Cardiac muscle cell (in vitro differentiated cells and primary cell): ENCODE measurements around the gene ZNF732. TPM values are rescaled to one million over a fixed set of nuclear protein-coding genes. Genes with fewer than 3 reads are reported as not detected.
"Not testable (repeated sequence)": the region's sequence is repeated elsewhere in the genome, so short reads cannot be mapped to it uniquely, and the experiment has no call there.

ENCODE experiments used
- DNase-seq, 2 donors: peaks; one replicate each; pipeline versions ENCODE4 v3.0.0 to v3.0.0-alpha.2; 2010 to 2017; ENCODE audit warnings: low read depth in 1 of 2, low spot score in 1 of 2
- H3K27ac ChIP-seq: fragments of 200-600 bp; sonication (generic); 2 replicates; pipeline ENCODE4 v1.5.1; 2016
- H3K27me3 ChIP-seq: fragments of 200-600 bp; sonication (generic); 2 replicates; pipeline ENCODE4 v1.6.0; 2016; ENCODE audit warnings: control low read depth
- H3K36me3 ChIP-seq: fragments of 200-600 bp; sonication (generic); 2 replicates; pipeline ENCODE4 v1.5.1; 2016; ENCODE audit warnings: control low read depth
- H3K4me1 ChIP-seq: fragments of 200-600 bp; sonication (generic); 2 replicates; pipeline ENCODE4 v1.8.1; 2017; ENCODE audit warnings: low read depth, mild to moderate bottlenecking, mixed run types
- H3K4me3 ChIP-seq: fragments of 200-600 bp; sonication (generic); 2 replicates; pipeline ENCODE4 v1.5.1; 2016; ENCODE audit warnings: mild to moderate bottlenecking
- H3K9me3 ChIP-seq: fragments of 200-600 bp; sonication (generic); 2 replicates; pipeline ENCODE4 v1.5.1; 2017; ENCODE audit warnings: low read depth, mild to moderate bottlenecking, control low read depth
- CTCF ChIP-seq: IDR thresholded peaks from 2 replicates; pipeline ENCODE4 v1.5.1; 2012; ENCODE audit warnings: low read depth, mild to moderate bottlenecking, low read length
- polyA plus RNA-seq: library from polyadenylated mRNA; unstranded; fragments of >200 nt; fragmentation: Nextera tagmentation; extraction: Ambion mirVana; gene quantifications from 2 replicates; pipeline ENCODE4 v1.2.1, GENCODE V29; 2016
- total RNA-seq: library from RNA; depleted of rRNA; stranded (reverse); fragments of >200 nt; gene quantifications from 2 replicates; pipeline ENCODE4 v1.2.3, GENCODE V29; 2016

The ZNF732 gene
- total and polyA plus RNA-seq, 2 experiments from 2014 or later: 0.81 to 2.2 TPM

GRCh38 chr4:273309-274017, 31.8 kb downstream of the ZNF732 start:
- Histone ChIP-seq H3K27ac (no peak overlapping the region), H3K36me3 (no peaks in the 10 kb centered on the region)
- no peak for DNase-seq

GRCh38 chr4:271492-272103, 33.7 kb downstream of the ZNF732 start:
- Histone ChIP-seq H3K4me1 (no peaks in the 10 kb centered on the region), H3K9me3 (peaks cover 11% of the 10 kb centered on the region), H3K27me3 (no peaks in the 10 kb centered on the region), H3K4me3 (no peak overlapping the region), H3K27ac (no peak overlapping the region), H3K36me3 (no peaks in the 10 kb centered on the region)
- no peak for DNase-seq
- TF ChIP-seq CTCF: no peak

More at GRCh38 chr4:273309-274017, 31.8 kb downstream of the ZNF732 start:
- TF ChIP-seq CTCF: no peak
- Histone ChIP-seq H3K4me1 (no peaks in the 10 kb centered on the region), H3K27me3 (no peaks in the 10 kb centered on the region), H3K4me3 (no peak overlapping the region), H3K9me3 (peaks cover 6% of the 10 kb centered on the region)

- H3K27ac ChIP-seq, DNase-seq, H3K4me1 ChIP-seq, H3K27me3 ChIP-seq, H3K36me3 ChIP-seq, H3K4me3 ChIP-seq: not testable (repeated sequence)
- peak; percentile 4 for TF ChIP-seq CTCF
- H3K9me3 ChIP-seq: peaks cover 17% of the 10 kb centered on the region
Observed at GRCh38 chr4:259240-259639, 46.0 kb downstream of the ZNF732 start.

DNA sequence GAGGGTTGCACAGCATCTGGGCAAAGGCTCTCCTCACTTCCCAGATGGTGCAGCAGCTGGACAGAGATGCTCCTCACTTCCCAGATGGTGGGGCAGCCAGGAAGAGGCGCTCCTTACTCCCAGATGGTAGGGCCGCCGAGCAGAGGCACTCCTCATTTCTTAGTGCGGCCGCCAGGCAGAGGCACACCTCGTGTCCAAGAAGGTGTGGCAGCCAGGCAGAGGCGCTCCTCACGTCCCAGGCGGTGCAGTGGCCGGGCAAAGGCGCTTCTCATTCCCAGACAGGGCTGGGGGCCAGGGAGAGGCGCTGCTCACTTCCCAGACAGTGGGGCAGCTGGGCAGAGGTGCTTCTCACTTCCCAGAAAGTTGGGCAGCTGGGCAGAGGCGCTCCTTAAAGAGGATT, 48.8 kb downstream of the ZNF732 start:
- TF ChIP-seq CTCF: no peak
- DNase-seq: no peak
- Histone ChIP-seq H3K4me1 (no peaks in the 10 kb centered on the region), H3K27me3 (no peaks in the 10 kb centered on the region), H3K36me3 (no peaks in the 10 kb centered on the region), H3K4me3 (no peak overlapping the region), H3K27ac (no peak overlapping the region), H3K9me3 (peaks cover 20% of the 10 kb centered on the region)

DNA sequence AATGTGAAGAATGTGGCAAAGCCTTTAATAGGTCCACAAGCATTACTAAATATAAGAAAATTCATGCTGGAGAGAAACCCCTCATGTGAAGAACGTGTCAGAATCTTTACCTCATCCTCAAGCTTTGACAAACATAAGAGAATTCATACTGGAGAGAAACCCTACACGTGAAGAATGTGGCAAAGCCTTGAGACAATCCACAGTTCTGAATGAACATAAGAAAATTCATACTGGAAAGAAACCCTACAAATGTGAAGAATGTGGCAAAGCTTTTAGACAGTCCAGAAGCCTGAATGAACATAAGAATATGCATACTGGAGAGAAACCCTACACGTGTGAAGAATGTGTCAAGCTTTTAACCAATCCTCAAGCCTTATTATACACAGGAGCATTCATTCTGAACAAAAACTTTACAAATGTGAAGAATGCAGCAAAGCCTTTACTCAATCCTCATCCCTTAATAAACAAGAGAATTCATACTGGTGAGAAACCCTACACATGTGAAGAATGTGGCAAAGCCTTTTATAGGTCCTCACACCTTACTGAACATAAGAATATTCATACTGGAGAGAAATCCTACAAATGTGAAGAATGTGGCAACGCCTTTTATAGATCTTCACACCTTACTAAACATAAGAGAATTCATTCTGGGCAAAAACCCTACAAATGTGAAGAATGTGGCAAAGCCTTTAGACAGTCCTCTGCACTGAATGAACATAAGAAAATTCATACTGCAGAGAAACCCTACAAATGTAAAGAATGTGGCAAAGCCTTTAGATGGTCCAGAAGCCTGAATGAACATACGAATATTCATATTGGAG, 51.1 kb downstream of the ZNF732 start:
- no peaks in the 10 kb centered on the region for H3K4me1 ChIP-seq
- TF ChIP-seq CTCF: no peak
- no peak overlapping the region for H3K4me3 ChIP-seq
- no peaks in the 10 kb centered on the region for H3K27me3 ChIP-seq
- peaks cover 21% of the 10 kb centered on the region for H3K9me3 ChIP-seq
- no peaks in the 10 kb centered on the region for H3K36me3 ChIP-seq
- no peak overlapping the region for H3K27ac ChIP-seq
- no peak for DNase-seq
